GM18519 (cell line): ENCODE data around the gene CYP4F2.
A peak's percentile ranks its signal among the peaks of the same experiment; 100 is the strongest.
"Not testable (repeated sequence)": the region's sequence is repeated elsewhere in the genome, so short reads cannot be mapped to it uniquely, and the experiment has no call there.

Experiments
- ATAC-seq: cut with Tn5 transposase; IDR thresholded peaks from one replicate; pipeline ENCODE4 v1.9.1; 2021; ENCODE audit warnings: mild to moderate bottlenecking, moderate library complexity; ENCODE audit not compliant: unreplicated experiment, low FRiP score

CYP4F2 gene

GRCh38 chr19:15860522-15860921 is 37.4 kb downstream of the CYP4F2 start:
- no peak for ATAC-seq

- no peak for ATAC-seq
Measured at GRCh38 chr19:15859187-15859586, 38.7 kb downstream of the CYP4F2 start.

- ATAC-seq = no peak
Measured at GRCh38 chr19:15850385-15850784, 47.5 kb downstream of the CYP4F2 start.

GRCh38 chr19:15846923-15847322 is 51.0 kb downstream of the CYP4F2 start:
- no peak for ATAC-seq

DNA sequence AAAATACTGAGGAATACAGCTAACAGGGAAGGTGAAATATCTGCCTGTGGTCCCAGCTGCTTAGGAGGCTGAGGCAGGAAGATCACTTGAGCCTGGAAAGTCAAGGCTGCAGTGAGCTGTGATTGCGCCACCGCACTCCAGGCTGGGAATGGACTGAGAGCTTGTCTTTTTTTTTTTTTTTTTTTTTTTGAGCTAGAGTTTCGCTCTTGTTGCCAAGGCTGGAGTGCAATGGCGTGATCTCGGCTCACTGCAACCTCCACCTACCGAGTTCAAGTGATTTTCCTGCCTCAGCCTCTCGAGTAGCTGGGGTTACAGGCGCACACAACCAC is 54.0 kb downstream of the CYP4F2 start:
- not testable (repeated sequence) for ATAC-seq

- no peak for ATAC-seq
Measured at GRCh38 chr19:15843203-15843893, 54.5 kb downstream of the CYP4F2 start.

GRCh38 chr19:15841875-15842569 is 55.9 kb downstream of the CYP4F2 start:
- no peak for ATAC-seq

- ATAC-seq = no peak
Measured at GRCh38 chr19:15840833-15841232, 57.0 kb downstream of the CYP4F2 start.

- not testable (repeated sequence) for ATAC-seq
Measured at GRCh38 chr19:15839888-15840287, 58.0 kb downstream of the CYP4F2 start.

- ATAC-seq = no peak
Measured at GRCh38 chr19:15838351-15838750, 59.5 kb downstream of the CYP4F2 start.

GRCh38 chr19:15837221-15837731 is 60.6 kb downstream of the CYP4F2 start:
- no peak for ATAC-seq

DNA sequence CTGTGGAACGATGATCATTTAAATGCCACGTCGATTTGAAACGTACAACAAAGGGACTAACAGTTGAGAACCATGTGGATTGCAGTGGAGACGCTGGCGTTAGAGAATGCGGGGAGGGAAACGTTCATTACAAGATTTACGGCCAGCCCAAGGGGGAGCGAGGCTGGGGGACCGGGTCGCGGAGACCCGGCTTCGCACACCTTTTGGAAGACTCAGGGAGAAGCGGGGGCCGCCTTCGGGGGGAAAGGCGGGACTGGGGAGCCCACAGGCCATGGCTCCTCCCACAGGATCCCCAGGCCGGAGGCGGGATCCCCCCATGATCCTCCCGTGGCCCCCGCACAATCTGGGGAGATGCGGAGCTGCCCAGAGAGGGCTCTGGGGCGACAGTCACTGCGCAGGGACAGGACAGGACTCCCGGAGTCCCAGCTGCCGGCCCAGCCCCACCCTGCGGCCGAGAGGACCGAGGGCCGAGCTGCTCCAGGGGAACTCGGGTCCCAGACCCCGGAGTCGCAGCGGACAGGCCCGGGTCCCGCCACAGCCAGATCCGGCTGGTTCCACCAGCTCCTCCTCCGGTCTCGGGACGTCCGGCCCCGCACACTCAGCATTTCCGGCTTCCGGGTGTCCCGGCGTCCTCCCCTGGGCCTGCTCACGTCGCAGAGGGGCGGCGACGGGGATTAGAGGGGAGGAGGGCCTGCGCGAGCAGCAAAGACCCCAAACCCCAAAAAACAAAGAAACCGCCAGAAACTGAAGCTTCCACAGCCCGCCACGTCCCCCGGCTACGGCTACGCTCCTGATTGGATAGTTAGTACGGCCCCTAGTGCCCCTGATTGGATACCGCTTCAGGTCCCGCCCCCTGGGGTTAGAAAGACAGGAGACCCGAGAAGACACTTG is 61.3 kb downstream of the CYP4F2 start:
- ATAC-seq = peak; percentile 88

GRCh38 chr19:15835565-15836329 is 62.1 kb downstream of the CYP4F2 start:
- not testable (repeated sequence) for ATAC-seq

GRCh38 chr19:15834232-15834631 is 63.6 kb downstream of the CYP4F2 start:
- ATAC-seq = not testable (repeated sequence)

DNA sequence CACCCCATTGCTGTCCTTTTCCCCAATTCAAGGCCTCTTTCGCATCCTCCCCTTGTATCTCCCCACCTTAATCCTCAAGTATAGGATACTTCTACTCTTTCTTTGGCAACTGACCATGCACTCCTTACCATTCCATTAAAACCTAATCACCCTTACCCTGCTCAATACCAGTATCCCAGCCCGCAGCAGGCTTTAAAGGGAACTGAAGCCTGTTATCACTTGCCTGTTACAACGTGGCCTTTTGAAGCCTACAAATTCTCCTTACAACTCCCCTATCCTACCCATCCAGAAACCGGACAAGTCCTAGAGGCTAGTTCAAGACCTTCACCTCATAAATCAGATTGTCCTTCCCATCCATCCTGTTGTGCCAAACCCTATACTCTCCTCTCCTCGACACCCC is 66.2 kb downstream of the CYP4F2 start:
- no peak for ATAC-seq

- no peak for ATAC-seq
Measured at GRCh38 chr19:15829786-15830185, 68.1 kb downstream of the CYP4F2 start.

DNA sequence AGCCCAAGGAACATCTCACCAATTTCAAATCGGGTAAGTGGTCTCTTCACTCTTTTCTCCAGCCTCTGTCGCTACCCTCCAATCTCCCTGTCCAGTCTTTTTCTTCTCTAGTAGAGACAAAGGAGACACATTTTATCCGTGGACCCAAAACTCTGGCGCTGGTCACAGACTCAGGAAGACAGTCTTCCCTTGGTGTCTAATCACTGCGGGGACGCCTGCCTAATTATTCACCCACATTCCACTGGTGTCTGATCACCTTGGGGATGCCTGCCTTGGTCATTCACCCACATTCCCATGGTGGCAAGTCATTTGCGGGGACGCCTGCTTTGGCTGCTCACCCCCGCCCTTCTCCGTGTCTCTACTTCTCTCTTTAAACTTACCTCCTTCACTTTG is 68.6 kb downstream of the CYP4F2 start:
- no peak for ATAC-seq

GRCh38 chr19:15828611-15829305 is 69.1 kb downstream of the CYP4F2 start:
- not testable (repeated sequence) for ATAC-seq

DNA sequence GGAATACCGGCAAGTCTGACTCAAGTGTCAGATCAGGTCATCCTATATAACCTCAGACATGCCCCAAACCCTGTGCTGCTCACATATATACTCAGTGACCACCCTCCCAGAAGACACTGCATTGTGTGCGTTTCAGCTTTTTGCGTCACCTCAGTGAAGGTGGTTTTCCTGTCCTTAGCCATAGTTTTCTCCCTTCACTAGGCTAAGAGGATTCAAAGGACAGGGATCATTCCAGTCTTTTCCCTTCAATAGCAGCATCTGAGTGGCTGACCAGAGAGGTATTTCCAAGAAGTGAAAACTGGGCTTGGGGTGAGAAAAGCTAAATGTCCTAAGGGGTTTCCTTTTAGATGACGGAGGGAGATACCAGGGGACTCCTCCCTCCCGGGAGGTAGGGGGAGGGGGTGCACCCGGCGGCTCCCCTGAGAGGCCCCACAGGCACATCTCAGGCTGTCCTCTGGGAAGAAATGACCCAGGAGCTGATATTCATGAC is 69.7 kb downstream of the CYP4F2 start:
- no peak for ATAC-seq
